Epithelial cell of proximal tubule (primary cell): Measurements from ENCODE around the gene FGD5. TPM values are rescaled to one million over a fixed set of nuclear protein-coding genes. Genes with fewer than 3 reads are reported as not detected.

Source experiments
- DNase-seq: peaks from one replicate; pipeline ENCODE4 v3.0.0-alpha.2; 2011; ENCODE audit warnings: low read depth
- H3K4me3 ChIP-seq: 2 replicates; pipeline ENCODE4 v1.5.1; 2011; ENCODE audit warnings: low read depth, mild to moderate bottlenecking, low read length
- CTCF ChIP-seq: conservative IDR thresholded peaks from 2 replicates; pipeline ENCODE4 v1.5.1; 2012; ENCODE audit warnings: low read depth, mild to moderate bottlenecking, low read length
- total RNA-seq: library from RNA; depleted of rRNA; stranded (reverse); fragments of >200 nt; gene quantifications from 2 replicates; pipeline ENCODE4 v1.2.3, GENCODE V29; 2015

The FGD5 gene
- total RNA-seq, 1 donor from 2014 or later = 0.06 TPM

- DNase-seq = no peak
- no peak overlapping the region for H3K4me3 ChIP-seq
- TF ChIP-seq CTCF = no peak
These were observed 65.9 kb downstream of the FGD5 start for GRCh38 chr3:14884665-14885064.

- no peak for DNase-seq
- no peak overlapping the region for H3K4me3 ChIP-seq
- TF ChIP-seq CTCF = no peak
These were observed 66.5 kb downstream of the FGD5 start for GRCh38 chr3:14885307-14885706.

- no peak for TF ChIP-seq CTCF
- no peak overlapping the region for H3K4me3 ChIP-seq
- no peak for DNase-seq
These were observed 67.3 kb downstream of the FGD5 start for GRCh38 chr3:14886101-14886500.

GRCh38 chr3:14889205-14889604 is 70.4 kb downstream of the FGD5 start:
- no peak for TF ChIP-seq CTCF
- no peak for DNase-seq
- H3K4me3 ChIP-seq = no peak overlapping the region

GRCh38 chr3:14889943-14890342 is 71.2 kb downstream of the FGD5 start:
- no peak overlapping the region for H3K4me3 ChIP-seq
- no peak for TF ChIP-seq CTCF
- no peak for DNase-seq

- no peak overlapping the region for H3K4me3 ChIP-seq
- DNase-seq = peak; percentile 25
- no peak for TF ChIP-seq CTCF
These were observed 71.7 kb downstream of the FGD5 start for GRCh38 chr3:14890476-14890875.
